Loucy (cell line): ENCODE data around the gene IFNE.

Experiments
- CTCF ChIP-seq: fragments of 200-600 bp; sonication (generic); conservative IDR thresholded peaks from 2 replicates; pipeline ENCODE4 v1.5.1; 2014; ENCODE audit warnings: mild to moderate bottlenecking, antibody characterized with exemption, low read length
- EZH2phosphoT487 ChIP-seq: fragments of 200-600 bp; IDR thresholded peaks from 2 replicates; pipeline ENCODE4 v1.6.1; 2018; ENCODE audit warnings: antibody characterized with exemption, mild to moderate bottlenecking, moderate library complexity, borderline replicate concordance

- TF ChIP-seq CTCF, result no peak
- TF ChIP-seq EZH2phosphoT487, result no peak
These were observed 37.8 kb upstream of the IFNE start for GRCh38 chr9:21519855-21520434.
